AG04450 (cell line): ENCODE data around the gene THADA. TPM values are rescaled to one million over a fixed set of nuclear protein-coding genes. Genes with fewer than 3 reads are reported as not detected.

Experiments used
- CTCF ChIA-PET: fragments of 300-600, 350-600 bp; formaldehyde crosslinking; extraction: SDS; loops from one replicate; lab custom pipeline; 2022; ENCODE audit warnings: antibody characterized with exemption, inconsistent platforms; lab: Charles Lee
- POLR2A ChIA-PET: fragments of 350-600 bp; formaldehyde crosslinking; extraction: SDS; loops from one replicate; lab custom pipeline; 2021; ENCODE audit warnings: antibody characterized with exemption, inconsistent platforms; lab: Yijun Ruan, JAX
- DNase-seq: peaks from one replicate; pipeline ENCODE4 v3.0.0-alpha.2; 2011; ENCODE audit warnings: low read depth, low spot score
- H3K27ac ChIP-seq: one replicate; pipeline ENCODE4 v1.5.1; 2012; ENCODE audit warnings: low read depth, low read length, control low read depth
- H3K27me3 ChIP-seq: one replicate; pipeline ENCODE4 v1.6.0; 2012; ENCODE audit warnings: low read length; ENCODE audit not compliant: control insufficient read depth, insufficient read depth
- H3K4me3 ChIP-seq: 2 replicates; pipeline ENCODE4 v1.5.1; 2011; ENCODE audit warnings: mild to moderate bottlenecking, low read depth, low read length, control low read depth
- H3K9me3 ChIP-seq: 2 replicates; pipeline ENCODE4 v1.5.1; 2012; ENCODE audit warnings: low read length; ENCODE audit not compliant: control insufficient read depth, insufficient read depth
- CTCF ChIP-seq: IDR thresholded peaks from 2 replicates; pipeline ENCODE4 v1.5.1; 2011; ENCODE audit warnings: low read depth, low read length, control low read depth, inconsistent platforms
- polyA plus RNA-seq: library from polyadenylated mRNA; depleted of rRNA; stranded (reverse); fragments of >200 nt; gene quantifications from 2 replicates; pipeline ENCODE4 v1.2.3, GENCODE V29; 2011

The THADA gene
- polyA plus RNA-seq, 1 experiment, result 15.0 TPM

- ChIA-PET POLR2A (interaction anchor here (1.0 kb wide), 1 partner anchor 99 kb away, joined by 3 read pairs; the partner anchor contains the start of gene ZFP36L2), CTCF (interaction anchor here (0.6 to 0.8 kb wide), 2 partner anchors 158 to 345 kb away, joined by 4 to 6 read pairs; no protein-coding TSS in a partner anchor)
- no peak overlapping the region for H3K27ac ChIP-seq
- no peak for TF ChIP-seq CTCF
- no peak for DNase-seq
- no peaks in the 10 kb centered on the region for H3K9me3 ChIP-seq
- no peaks in the 10 kb centered on the region for H3K27me3 ChIP-seq
- H3K4me3 ChIP-seq, result no peak overlapping the region
These were observed 269.6 kb downstream of the THADA start for GRCh38 chr2:43326101-43326825.

- Histone ChIP-seq H3K4me3 (no peak overlapping the region), H3K27me3 (no peaks in the 10 kb centered on the region), H3K27ac (no peak overlapping the region), H3K9me3 (no peaks in the 10 kb centered on the region)
- TF ChIP-seq CTCF, result no peak
- DNase-seq, result no peak
- CTCF ChIA-PET, result interaction anchor here (0.8 kb wide), 1 partner anchor 159 kb away, joined by 4 read pairs; no protein-coding TSS in a partner anchor
- POLR2A ChIA-PET, result no interaction called here
These were observed 270.6 kb downstream of the THADA start for GRCh38 chr2:43325107-43325811.

- ChIA-PET CTCF (no interaction called here), POLR2A (no interaction called here)
- H3K27me3 ChIP-seq, result no peaks in the 10 kb centered on the region
- no peak overlapping the region for H3K27ac ChIP-seq
- no peak for DNase-seq
- H3K9me3 ChIP-seq, result no peaks in the 10 kb centered on the region
- H3K4me3 ChIP-seq, result no peak overlapping the region
- no peak for TF ChIP-seq CTCF
These were observed 271.4 kb downstream of the THADA start for GRCh38 chr2:43324259-43325106.

GRCh38 chr2:43323857-43324256 is 272.0 kb downstream of the THADA start:
- H3K27ac ChIP-seq, result no peak overlapping the region
- ChIA-PET CTCF (no interaction called here), POLR2A (no interaction called here)
- H3K27me3 ChIP-seq, result no peaks in the 10 kb centered on the region
- no peak overlapping the region for H3K4me3 ChIP-seq
- no peaks in the 10 kb centered on the region for H3K9me3 ChIP-seq
- DNase-seq, result no peak
- TF ChIP-seq CTCF, result no peak
